ENCODE data around the gene ABHD14A. TPM values are rescaled to one million over a fixed set of nuclear protein-coding genes. Genes with fewer than 3 reads are reported as not detected.

Gene ABHD14A
- total and polyA plus RNA-seq, 12 donors: 19.3 to 80.1 (median 25.4) TPM

DNA sequence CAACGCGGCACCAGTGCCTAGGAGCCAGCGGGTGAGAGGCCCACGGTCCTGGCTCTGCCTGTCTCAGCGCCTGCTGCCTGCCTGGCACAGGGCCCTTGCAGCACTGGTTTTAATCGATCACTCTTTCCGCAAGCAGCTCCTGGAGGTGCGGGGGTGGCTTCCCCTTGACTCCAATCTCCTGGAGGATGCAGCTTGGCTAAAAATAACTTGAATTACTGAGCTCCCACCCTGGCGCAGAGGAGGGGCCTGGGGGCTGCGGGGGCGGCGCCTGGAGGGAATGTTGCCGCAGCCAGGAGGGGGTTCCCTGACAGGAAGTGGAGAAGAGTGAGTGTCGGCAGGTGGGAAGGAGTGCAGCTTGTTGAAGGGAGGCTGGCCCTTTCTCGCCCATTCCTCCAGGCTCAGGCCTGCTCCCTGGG, 30.7 kb downstream of the ABHD14A start:
- Histone ChIP-seq H3K4me1 (peaks cover 22 to 52% (median 40%) of the 10 kb centered on the region in 9 donors), H3K9me3 (no peaks in the 10 kb centered on the region), H3K27me3 (no peaks in the 10 kb centered on the region), H3K27ac (peak overlapping the region in 9 of 10 donors; percentile 5 to 83 (median 70)), H3K4me3 (peak overlapping the region in 5 of 10 donors; percentile 0 to 25 (median 21)), H3K36me3 (no peaks in the 10 kb centered on the region)
- TF ChIP-seq, protein P1, sequence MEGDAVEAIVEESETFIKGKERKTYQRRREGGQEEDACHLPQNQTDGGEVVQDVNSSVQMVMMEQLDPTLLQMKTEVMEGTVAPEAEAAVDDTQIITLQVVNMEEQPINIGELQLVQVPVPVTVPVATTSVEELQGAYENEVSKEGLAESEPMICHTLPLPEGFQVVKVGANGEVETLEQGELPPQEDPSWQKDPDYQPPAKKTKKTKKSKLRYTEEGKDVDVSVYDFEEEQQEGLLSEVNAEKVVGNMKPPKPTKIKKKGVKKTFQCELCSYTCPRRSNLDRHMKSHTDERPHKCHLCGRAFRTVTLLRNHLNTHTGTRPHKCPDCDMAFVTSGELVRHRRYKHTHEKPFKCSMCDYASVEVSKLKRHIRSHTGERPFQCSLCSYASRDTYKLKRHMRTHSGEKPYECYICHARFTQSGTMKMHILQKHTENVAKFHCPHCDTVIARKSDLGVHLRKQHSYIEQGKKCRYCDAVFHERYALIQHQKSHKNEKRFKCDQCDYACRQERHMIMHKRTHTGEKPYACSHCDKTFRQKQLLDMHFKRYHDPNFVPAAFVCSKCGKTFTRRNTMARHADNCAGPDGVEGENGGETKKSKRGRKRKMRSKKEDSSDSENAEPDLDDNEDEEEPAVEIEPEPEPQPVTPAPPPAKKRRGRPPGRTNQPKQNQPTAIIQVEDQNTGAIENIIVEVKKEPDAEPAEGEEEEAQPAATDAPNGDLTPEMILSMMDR (IDR thresholded peaks at IDR 0.05): no peak
- ATAC-seq (peak; percentile 30 to 78 (median 64)), DNase-seq (peak in 1 of 2 donors; percentile 76)
- intact Hi-C loops (cut with DNase I): loop anchor here in 7 of 10 donors (1.0 to 10.0 kb wide), 7 partner anchors 42 to 209 kb away; no protein-coding TSS in a partner anchor
- WGBS, 2 donors: 7 to 9% methylated on average over 15 of the region's 15 CpGs

DNA sequence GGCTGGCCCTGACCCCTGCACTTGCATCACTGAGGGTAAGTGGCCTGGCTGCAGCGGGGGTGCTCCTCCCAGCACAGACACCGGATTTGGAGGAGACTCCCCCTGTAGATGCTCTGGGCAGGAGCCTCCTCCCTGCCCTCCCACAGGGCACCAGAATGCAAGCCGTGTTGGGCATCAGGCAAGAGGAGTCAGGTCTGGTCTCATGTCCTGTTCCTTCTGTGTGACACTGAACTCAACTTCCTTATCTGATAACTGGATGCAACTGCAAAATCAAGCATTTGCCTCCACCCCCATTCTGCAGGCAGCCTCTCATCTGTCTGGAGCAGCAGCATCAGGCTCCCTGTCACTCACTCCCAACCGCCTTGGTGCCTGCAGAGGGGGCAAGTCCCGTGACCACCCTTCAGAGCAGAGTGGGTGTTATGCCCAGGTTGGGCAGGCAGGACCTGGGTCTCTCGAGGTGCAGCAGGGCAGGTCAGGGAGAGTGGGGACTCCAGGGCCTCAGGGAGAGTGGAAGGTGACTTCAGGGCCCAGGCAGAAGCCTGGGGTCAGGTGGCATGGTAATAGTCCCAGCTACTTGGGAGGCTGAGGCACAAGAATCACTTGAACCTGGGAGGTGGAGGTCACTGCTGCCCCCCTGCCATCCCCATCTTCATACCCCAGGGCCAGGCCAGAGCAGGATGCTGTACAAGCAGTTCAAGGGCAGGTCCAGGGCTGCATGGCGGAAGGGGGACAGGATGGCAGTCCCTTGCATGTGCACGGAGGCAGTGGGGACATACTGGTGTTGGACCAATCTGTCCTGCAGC, 31.4 kb downstream of the ABHD14A start:
- H3K27me3 ChIP-seq: no peaks in the 10 kb centered on the region
- no peaks in the 10 kb centered on the region for H3K9me3 ChIP-seq
- ATAC-seq (peak in 7 of 8 donors; percentile 1 to 20 (median 13)), DNase-seq (no peak)
- H3K4me3 ChIP-seq: peak overlapping the region in 5 of 10 donors; percentile 0 to 25 (median 15)
- TF ChIP-seq, protein P1 (IDR thresholded peaks at IDR 0.05): no peak
- 41 to 44% methylated on average over 8 of the region's 8 CpGs for WGBS, 2 donors
- H3K4me1 ChIP-seq: peaks cover 22 to 51% (median 40%) of the 10 kb centered on the region in 9 donors
- peak overlapping the region in 7 of 10 donors; percentile 56 to 83 (median 70) for H3K27ac ChIP-seq
- intact Hi-C loops (cut with DNase I): loop anchor here in 4 of 10 donors (5.0 to 10.0 kb wide), 2 partner anchors 41 to 209 kb away; no protein-coding TSS in a partner anchor
- no peaks in the 10 kb centered on the region for H3K36me3 ChIP-seq

DNA sequence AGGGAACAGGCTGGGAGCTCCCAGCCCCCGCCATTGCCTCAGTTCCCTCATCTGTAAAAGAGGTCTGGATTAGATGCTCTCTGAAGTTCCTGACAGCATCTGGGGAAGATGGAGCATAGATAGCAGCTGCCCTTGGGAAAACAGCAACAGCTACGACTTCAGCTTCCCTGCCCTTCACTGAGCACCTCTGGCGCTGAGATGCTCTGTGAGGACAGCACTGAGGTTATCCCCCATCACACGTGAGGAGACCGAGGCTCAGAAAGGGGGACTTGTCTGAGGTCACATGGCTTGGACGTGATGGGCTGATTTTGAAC, 31.9 kb downstream of the ABHD14A start:
- WGBS, 2 donors: 64 to 84% methylated on average over 6 of the region's 6 CpGs
- H3K4me1 ChIP-seq: peaks cover 22 to 46% (median 38%) of the 10 kb centered on the region in 9 donors
- peak overlapping the region in 4 of 10 donors; percentile 22 to 83 (median 56) for H3K27ac ChIP-seq
- no peak overlapping the region for H3K4me3 ChIP-seq
- no peaks in the 10 kb centered on the region for H3K9me3 ChIP-seq
- TF ChIP-seq, protein P1 (IDR thresholded peaks at IDR 0.05): no peak
- no peaks in the 10 kb centered on the region for H3K27me3 ChIP-seq
- no peaks in the 10 kb centered on the region for H3K36me3 ChIP-seq
- intact Hi-C loops (cut with DNase I): loop anchor here in 4 of 10 donors (5.0 to 10.0 kb wide), 2 partner anchors 41 to 208 kb away; no protein-coding TSS in a partner anchor
- ATAC-seq: no peak
- DNase-seq: no peak

DNA sequence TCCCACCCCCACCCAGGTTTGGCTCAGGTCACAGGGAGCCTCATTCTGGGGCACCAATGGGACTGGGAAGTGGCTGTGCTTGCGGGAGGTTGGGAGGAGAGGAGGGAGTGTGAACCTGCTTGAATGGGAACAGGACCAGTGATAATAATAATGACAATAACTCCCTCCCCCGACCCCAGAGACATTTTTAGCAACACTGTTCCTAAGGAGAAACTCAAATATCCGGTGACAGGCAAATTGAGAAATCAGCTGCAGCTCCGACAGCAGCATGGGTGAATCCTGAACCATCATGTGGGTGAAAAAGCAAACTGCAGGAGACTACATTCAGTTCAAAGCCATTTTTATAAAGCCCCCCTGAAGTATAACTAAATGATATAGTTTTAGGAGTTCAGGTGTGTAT, 32.4 kb downstream of the ABHD14A start:
- intact Hi-C loops (cut with DNase I): loop anchor here in 4 of 10 donors (5.0 to 10.0 kb wide), 2 partner anchors 40 to 208 kb away; no protein-coding TSS in a partner anchor
- 33 to 37% methylated on average over 4 of the region's 4 CpGs for WGBS, 2 donors

More for the DNA sequence above, 32.4 kb downstream of the ABHD14A start:
- Histone ChIP-seq H3K27me3 (no peaks in the 10 kb centered on the region), H3K4me3 (no peak overlapping the region), H3K4me1 (peaks cover 22 to 46% (median 38%) of the 10 kb centered on the region in 9 donors), H3K36me3 (no peaks in the 10 kb centered on the region), H3K27ac (peak overlapping the region in 3 of 10 donors; percentile 22 to 83 (median 77)), H3K9me3 (no peaks in the 10 kb centered on the region)
- ATAC-seq (no peak), DNase-seq (no peak)
- TF ChIP-seq, protein P1 (IDR thresholded peaks at IDR 0.05): no peak

All from heart right ventricle (tissue), 16 donors.